ENCODE measurements around the gene ALDH18A1. TPM values are rescaled to one million over a fixed set of nuclear protein-coding genes. Genes with fewer than 3 reads are reported as not detected.
A peak's percentile ranks its signal among the peaks of the same experiment; 100 is the strongest.

ALDH18A1 gene
- total and polyA plus RNA-seq, 2 donors (not counting 3 experiments of a cell fraction or from before 2014, with no cell fraction given) = 53.2 to 92.6 TPM

GRCh38 chr10:95693668-95694534, 37.4 kb upstream of the ALDH18A1 start, which contains the start of gene TCTN3:
TSS of gene TCTN3 (minus strand) at chr10:95693927. CDS start at chr10:95693899, 28 bp downstream.
- Histone ChIP-seq H3K36me3 (ENCODE audit: control insufficient read depth in 2 of 2, extremely low read depth in 1 of 2, insufficient read depth in 2 of 2, low read length in 2 of 2) (peaks cover 0 to 2% of the 10 kb centered on the region in 2 experiments), H3K9me3 (replicated peaks; ENCODE audit: control insufficient read depth, insufficient read depth, low read length) (no peaks in the 10 kb centered on the region), H3K9me1 (replicated peaks; ENCODE audit: control insufficient read depth, extremely low read depth, insufficient read depth, low read length) (no peaks in the 10 kb centered on the region), H3K4me1 (ENCODE audit: control insufficient read depth, extremely low read depth, insufficient read depth, low read length) (peaks cover 13% of the 10 kb centered on the region), H3K9ac (replicated peaks; ENCODE audit: extremely low read depth, insufficient read depth, low read length) (peak within 1 kb of the TSS; percentile 65), H3K27ac (ENCODE audit: insufficient read depth, low read depth, low read length) (peak within 1 kb of the TSS; percentile 26), H3K27me3 (ENCODE audit: control insufficient read depth in 2 of 2, insufficient read depth in 2 of 2, low read length in 2 of 2) (no peaks in the 10 kb centered on the region), H3K4me2 (ENCODE audit: insufficient read depth, low read length) (peak within 1 kb of the TSS; percentile 92), H4K20me1 (replicated peaks; ENCODE audit: control insufficient read depth, extremely low read depth, insufficient read depth, low read length) (no peaks in the 10 kb centered on the region), H2AFZ (ENCODE audit: low read depth, low read length) (peak within 1 kb of the TSS; percentile 87), H3K4me3 (replicated peaks in 1 of 3; ENCODE audit: insufficient read depth in 1 of 3, low read depth in 1 of 3, low read length in 3 of 3) (peak within 1 kb of the TSS; percentile 48 to 83 (median 68)), H3K79me2 (ENCODE audit: control insufficient read depth, insufficient read depth, low read length) (peaks cover 9% of the 10 kb centered on the region)
- intact Hi-C loops (cut with micrococcal nuclease) = loop anchor here (1.0 to 2.0 kb wide), 12 partner anchors 35 to 323 kb away; partner anchors contain the start of genes ALDH18A1, CC2D2B and ENTPD1
- ChIA-PET POLR2A (interaction anchor here (0.7 to 2.2 kb wide), 5 partner anchors 48 to 171 kb away, joined by 3 to 8 read pairs (median 5); no protein-coding TSS in a partner anchor), CTCF (interaction anchor here (0.5 to 7.4 kb wide), 99 partner anchors 10 to 680 kb away, joined by 3 to 758 read pairs (median 6); partner anchors contain the start of genes ALDH18A1, CC2D2B, CCNJ and ENTPD1)
- peak; percentile 100 for FAIRE-seq
- peak; percentile 100 for DNase-seq (ENCODE audit: low read depth, low spot score)
- TF ChIP-seq POLR2A (IDR thresholded peaks at IDR 0.05; ENCODE audit: low read depth, low read length) = peak; percentile 67
- no peak for TF ChIP-seq GATA2 (IDR thresholded peaks at IDR 0.05; ENCODE audit: insufficient read depth, insufficient read length, low read depth, low read length)
- TF ChIP-seq JUN (IDR thresholded peaks at IDR 0.05; ENCODE audit: borderline replicate concordance, insufficient read depth, insufficient read length, low read depth) = no peak
- peak; percentile 71 for TF ChIP-seq POLR2AphosphoS5 (IDR thresholded peaks at IDR 0.05; ENCODE audit: insufficient read depth, low read depth, low read length)
- TF ChIP-seq CTCF (IDR thresholded peaks at IDR 0.05; ENCODE audit: extremely low read depth in 1 of 2, insufficient read depth in 1 of 2, low read depth in 1 of 2, low read length in 2 of 2) = peak; percentile 99 to 100
- no peak for TF ChIP-seq EZH2 (IDR thresholded peaks at IDR 0.05; ENCODE audit: borderline replicate concordance, low read depth, low read length, severe bottlenecking)
- peak; percentile 21 for TF ChIP-seq FOS (IDR thresholded peaks at IDR 0.05; ENCODE audit: borderline replicate concordance, insufficient read depth, low read length)
- TF ChIP-seq MAX (IDR thresholded peaks at IDR 0.05; ENCODE audit: insufficient read depth, insufficient read length) = peak; percentile 53
- TF ChIP-seq MYC (IDR thresholded peaks at IDR 0.05; ENCODE audit: low read depth, low read length) = peak; percentile 33
- dilution Hi-C loops (cut with MboI; ENCODE audit: extremely low pct_ligation_motif_present, low sequenced_read_pairs) = no loop called here
- BruUV-seq (replicated peaks) = no TSS peak
